ENCODE results near the gene DNAJB1.

DNAJB1 gene

GRCh38 chr19:14495672-14496028, 22.5 kb downstream of the DNAJB1 start:
- DNase-seq: no peak

- no peak for DNase-seq
Observed at GRCh38 chr19:14494910-14495671, 23.1 kb downstream of the DNAJB1 start.

- DNase-seq: no peak
Observed at GRCh38 chr19:14494411-14494810, 23.8 kb downstream of the DNAJB1 start.

GRCh38 chr19:14492756-14493337, 25.4 kb downstream of the DNAJB1 start:
- no peak for DNase-seq

- no peak for DNase-seq
Observed at GRCh38 chr19:14487370-14488125, 30.6 kb downstream of the DNAJB1 start.

GRCh38 chr19:14482172-14482941, 35.8 kb downstream of the DNAJB1 start:
- DNase-seq: peak; percentile 15

- DNase-seq: no peak
Observed at GRCh38 chr19:14480700-14481079, 37.5 kb downstream of the DNAJB1 start.

- DNase-seq: no peak
Observed at GRCh38 chr19:14479975-14480699, 38.1 kb downstream of the DNAJB1 start.

GRCh38 chr19:14479309-14479974, 38.8 kb downstream of the DNAJB1 start:
- DNase-seq: no peak

GRCh38 chr19:14478113-14478545, 40.1 kb downstream of the DNAJB1 start:
- DNase-seq: no peak

- DNase-seq: peak; percentile 82
Observed at GRCh38 chr19:14477418-14478112, 40.6 kb downstream of the DNAJB1 start.

GRCh38 chr19:14476673-14477401, 41.4 kb downstream of the DNAJB1 start:
- no peak for DNase-seq

- no peak for DNase-seq
Observed at GRCh38 chr19:14476327-14476672, 41.9 kb downstream of the DNAJB1 start.

GRCh38 chr19:14475251-14476073, 42.7 kb downstream of the DNAJB1 start, which contains the start of gene PTGER1:
Gene PTGER1, minus strand, starts transcription at chr19:14475354. Its CDS starts 1,034 bp downstream, at chr19:14474320.
- DNase-seq: peak; percentile 36

- peak; percentile 30 for DNase-seq
Observed at GRCh38 chr19:14474827-14475226, 43.4 kb downstream of the DNAJB1 start.

GRCh38 chr19:14473978-14474578, 44.1 kb downstream of the DNAJB1 start:
- peak; percentile 31 for DNase-seq

GRCh38 chr19:14473073-14473977, 44.9 kb downstream of the DNAJB1 start:
- DNase-seq: peak; percentile 40
